Measurements from ENCODE around the gene AEN.

Gene AEN

GRCh38 chr15:88664151-88664778 is 43.1 kb downstream of the AEN start:
- Mint-ChIP-seq H3K9me3 (no peaks in the 10 kb centered on the region), H3K27me3 (peaks cover 5% of the 10 kb centered on the region), H3K27ac (peak overlapping the region; percentile 55), H3K4me3 (no peak overlapping the region), H3K36me3 (peaks cover 4% of the 10 kb centered on the region), H3K4me1 (peaks cover 14% of the 10 kb centered on the region)
- DNase-seq (ENCODE audit: low spot score in 2 of 2) (peak in 1 of 2 donors; percentile 42), ATAC-seq (ENCODE audit: low read depth) (peak; percentile 83)

- no peaks in the 10 kb centered on the region for H3K9me3 Mint-ChIP-seq
- H3K27me3 Mint-ChIP-seq = peaks cover 10% of the 10 kb centered on the region
- no peaks in the 10 kb centered on the region for H3K4me1 Mint-ChIP-seq
- DNase-seq (ENCODE audit: low spot score in 2 of 2) (no peak), ATAC-seq (ENCODE audit: low read depth) (no peak)
- H3K27ac Mint-ChIP-seq = no peak overlapping the region
- H3K36me3 Mint-ChIP-seq = peaks cover 6% of the 10 kb centered on the region
- no peak overlapping the region for H3K4me3 Mint-ChIP-seq
Measured at GRCh38 chr15:88674661-88675060, 53.5 kb downstream of the AEN start.

GRCh38 chr15:88678755-88679154 is 57.6 kb downstream of the AEN start:
- no peak for DNase-seq (ENCODE audit: low spot score in 2 of 2)
- Mint-ChIP-seq H3K4me3 (no peak overlapping the region), H3K9me3 (no peaks in the 10 kb centered on the region), H3K27ac (no peak overlapping the region), H3K27me3 (peaks cover 5% of the 10 kb centered on the region), H3K36me3 (peaks cover 6% of the 10 kb centered on the region), H3K4me1 (peaks cover 7% of the 10 kb centered on the region)
- ATAC-seq (ENCODE audit: low read depth) = no peak

- Mint-ChIP-seq H3K27me3 (peaks cover 5% of the 10 kb centered on the region), H3K4me3 (no peak overlapping the region), H3K36me3 (peaks cover 6% of the 10 kb centered on the region), H3K9me3 (no peaks in the 10 kb centered on the region), H3K27ac (no peak overlapping the region), H3K4me1 (peaks cover 11% of the 10 kb centered on the region)
- ATAC-seq (ENCODE audit: low read depth) (no peak), DNase-seq (ENCODE audit: low spot score in 2 of 2) (no peak)
Measured at GRCh38 chr15:88680241-88681001, 59.3 kb downstream of the AEN start.

- Mint-ChIP-seq H3K4me1 (peaks cover 11% of the 10 kb centered on the region), H3K4me3 (no peak overlapping the region), H3K36me3 (peaks cover 4% of the 10 kb centered on the region), H3K9me3 (no peaks in the 10 kb centered on the region), H3K27ac (no peak overlapping the region), H3K27me3 (peaks cover 3% of the 10 kb centered on the region)
- DNase-seq (ENCODE audit: low spot score in 2 of 2) (no peak), ATAC-seq (ENCODE audit: low read depth) (no peak)
Measured at GRCh38 chr15:88681610-88682221, 60.6 kb downstream of the AEN start.
